ENCODE results near the gene MYL12B.

Gene MYL12B

DNA sequence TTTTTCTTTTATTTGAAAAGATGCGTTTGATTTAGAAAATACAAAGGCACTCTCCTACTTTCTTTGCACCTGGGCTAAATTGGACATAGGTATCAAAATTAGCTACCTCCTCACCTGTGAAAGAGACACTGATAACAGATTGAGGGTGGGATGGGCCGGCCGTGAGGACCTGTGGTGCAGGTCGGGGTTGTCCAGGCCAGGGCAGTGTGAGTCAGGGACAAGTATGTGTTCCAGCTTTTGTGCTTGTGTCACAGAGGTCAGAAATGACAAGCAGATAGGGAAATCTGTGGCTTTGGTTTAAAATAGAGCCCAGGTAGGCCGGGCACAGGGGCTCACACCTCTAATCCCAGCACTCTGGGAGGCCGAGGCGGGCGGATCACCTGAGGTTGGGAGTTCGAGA is 22.6 kb downstream of the MYL12B start:
- Histone ChIP-seq H3K4me3 (no peak overlapping the region), H3K9me3 (ENCODE audit: low read depth, low read length) (no peaks in the 10 kb centered on the region), H3K36me3 (ENCODE audit: insufficient read depth, low read length) (no peaks in the 10 kb centered on the region), H3K27ac (no peak overlapping the region), H3K9ac (ENCODE audit: insufficient read length) (no peak overlapping the region)
- TF ChIP-seq EZH2 (IDR thresholded peaks at IDR 0.05) (no peak), FOXP2 (optimal IDR thresholded peaks at IDR 0.05; ENCODE audit: control extremely low read depth, extremely low read length, insufficient read depth) (no peak), POLR2AphosphoS5 (IDR thresholded peaks at IDR 0.05; ENCODE audit: borderline replicate concordance, low read depth, low read length) (no peak)
- DNase-seq (ENCODE audit: low read depth, low spot score): no peak

DNA sequence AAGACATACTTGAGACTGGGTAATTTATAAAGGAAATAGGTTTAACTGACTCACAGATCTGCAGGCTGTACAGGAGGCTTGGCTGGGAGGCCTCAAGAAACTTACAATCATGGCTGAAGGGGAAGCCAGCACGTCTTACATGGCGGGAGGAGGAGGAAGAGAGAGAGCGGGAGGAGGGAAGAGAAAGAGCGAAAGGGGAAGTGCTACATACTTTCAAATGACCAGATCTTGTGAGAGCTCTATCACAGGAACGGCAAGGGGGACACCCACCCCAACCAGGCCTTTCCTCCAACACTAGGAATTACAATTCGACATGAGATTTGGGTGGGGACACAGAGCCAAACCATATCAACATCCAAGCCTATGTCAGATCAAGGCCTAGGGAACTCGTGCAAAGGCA is 24.2 kb downstream of the MYL12B start:
- H3K27ac ChIP-seq: no peak overlapping the region
- TF ChIP-seq POLR2AphosphoS5 (IDR thresholded peaks at IDR 0.05; ENCODE audit: borderline replicate concordance, low read depth, low read length) (no peak), FOXP2 (optimal IDR thresholded peaks at IDR 0.05; ENCODE audit: control extremely low read depth, extremely low read length, insufficient read depth) (no peak), EZH2 (IDR thresholded peaks at IDR 0.05) (no peak)
- H3K9me3 ChIP-seq (ENCODE audit: low read depth, low read length): no peaks in the 10 kb centered on the region
- H3K9ac ChIP-seq (ENCODE audit: insufficient read length): no peak overlapping the region
- H3K36me3 ChIP-seq (ENCODE audit: insufficient read depth, low read length): no peaks in the 10 kb centered on the region
- no peak for DNase-seq (ENCODE audit: low read depth, low spot score)
- no peak overlapping the region for H3K4me3 ChIP-seq

- H3K4me3 ChIP-seq: no peak overlapping the region
- no peaks in the 10 kb centered on the region for H3K36me3 ChIP-seq (ENCODE audit: insufficient read depth, low read length)
- no peaks in the 10 kb centered on the region for H3K9me3 ChIP-seq (ENCODE audit: low read depth, low read length)
- H3K9ac ChIP-seq (ENCODE audit: insufficient read length): no peak overlapping the region
- H3K27ac ChIP-seq: no peak overlapping the region
- no peak for DNase-seq (ENCODE audit: low read depth, low spot score)
- TF ChIP-seq FOXP2 (optimal IDR thresholded peaks at IDR 0.05; ENCODE audit: control extremely low read depth, extremely low read length, insufficient read depth) (no peak), POLR2AphosphoS5 (IDR thresholded peaks at IDR 0.05; ENCODE audit: borderline replicate concordance, low read depth, low read length) (no peak), EZH2 (IDR thresholded peaks at IDR 0.05) (no peak)
These were observed 31.4 kb downstream of the MYL12B start for GRCh38 chr18:3293196-3293951.

GRCh38 chr18:3294435-3295080 is 32.6 kb downstream of the MYL12B start:
- no peaks in the 10 kb centered on the region for H3K9me3 ChIP-seq (ENCODE audit: low read depth, low read length)
- no peak for TF ChIP-seq POLR2AphosphoS5 (IDR thresholded peaks at IDR 0.05; ENCODE audit: borderline replicate concordance, low read depth, low read length)
- no peak for TF ChIP-seq EZH2 (IDR thresholded peaks at IDR 0.05)
- no peak for TF ChIP-seq FOXP2 (optimal IDR thresholded peaks at IDR 0.05; ENCODE audit: control extremely low read depth, extremely low read length, insufficient read depth)
- no peak overlapping the region for H3K27ac ChIP-seq
- H3K4me3 ChIP-seq: no peak overlapping the region
- no peak for DNase-seq (ENCODE audit: low read depth, low spot score)
- H3K36me3 ChIP-seq (ENCODE audit: insufficient read depth, low read length): no peaks in the 10 kb centered on the region
- no peak overlapping the region for H3K9ac ChIP-seq (ENCODE audit: insufficient read length)

DNA sequence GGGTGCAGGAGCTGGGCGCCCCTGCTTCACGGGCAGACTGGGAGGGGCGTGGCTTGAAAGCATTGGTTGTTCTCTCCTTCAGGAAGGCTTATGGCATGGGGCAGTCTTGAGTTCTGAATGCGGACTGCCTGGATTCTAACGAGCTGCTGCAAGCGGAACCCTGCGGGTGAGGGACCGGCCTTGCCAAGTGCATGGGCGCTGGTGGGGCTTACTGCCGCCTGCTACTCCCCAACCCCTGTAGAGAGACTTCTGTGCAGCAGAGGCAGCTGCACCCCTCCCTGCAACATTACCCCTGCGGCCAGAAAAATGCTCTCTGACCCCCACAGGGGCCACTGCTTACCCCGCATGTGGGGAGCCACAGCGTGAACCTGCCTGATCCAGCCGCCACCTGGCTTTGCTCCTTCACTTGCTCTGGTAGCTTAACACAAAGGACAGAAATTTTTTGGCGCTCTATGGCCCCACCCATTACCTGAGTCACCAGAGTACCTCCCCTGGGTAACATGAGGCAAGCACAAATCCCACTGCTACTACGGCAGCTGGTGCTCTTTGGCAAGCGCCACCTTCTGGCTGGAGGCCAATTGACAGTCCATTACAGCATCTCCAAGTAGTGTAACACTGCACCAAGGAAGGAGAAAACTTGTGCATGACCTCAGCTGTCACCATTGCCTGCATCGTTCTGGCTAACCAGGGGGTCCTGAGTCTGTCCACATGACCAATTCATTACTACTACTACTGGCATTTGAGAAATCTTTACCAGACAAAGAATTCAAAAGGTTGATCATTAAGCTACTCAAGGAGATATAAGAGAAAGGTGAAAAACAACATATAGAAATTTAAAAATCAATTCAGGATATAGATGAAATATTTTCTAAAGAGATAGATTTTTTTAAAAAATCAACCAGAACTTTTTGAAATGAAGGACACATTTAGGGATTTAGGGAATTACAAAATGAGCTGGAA is 35.4 kb downstream of the MYL12B start:
- Histone ChIP-seq H3K9me3 (ENCODE audit: low read depth, low read length) (no peaks in the 10 kb centered on the region), H3K27ac (no peak overlapping the region), H3K9ac (ENCODE audit: insufficient read length) (no peak overlapping the region), H3K36me3 (ENCODE audit: insufficient read depth, low read length) (no peaks in the 10 kb centered on the region), H3K4me3 (no peak overlapping the region)
- DNase-seq (ENCODE audit: low read depth, low spot score): no peak
- TF ChIP-seq FOXP2 (optimal IDR thresholded peaks at IDR 0.05; ENCODE audit: control extremely low read depth, extremely low read length, insufficient read depth) (no peak), POLR2AphosphoS5 (IDR thresholded peaks at IDR 0.05; ENCODE audit: borderline replicate concordance, low read depth, low read length) (peak; percentile 32; the same call in 1 of the 2 replicates)

GRCh38 chr18:3304832-3305231 is 42.9 kb downstream of the MYL12B start:
- Histone ChIP-seq H3K36me3 (ENCODE audit: insufficient read depth, low read length) (no peaks in the 10 kb centered on the region), H3K9me3 (ENCODE audit: low read depth, low read length) (no peaks in the 10 kb centered on the region), H3K4me3 (no peak overlapping the region), H3K27ac (no peak overlapping the region), H3K9ac (ENCODE audit: insufficient read length) (no peak overlapping the region)
- TF ChIP-seq EZH2 (IDR thresholded peaks at IDR 0.05) (no peak), FOXP2 (optimal IDR thresholded peaks at IDR 0.05; ENCODE audit: control extremely low read depth, extremely low read length, insufficient read depth) (no peak), POLR2AphosphoS5 (IDR thresholded peaks at IDR 0.05; ENCODE audit: borderline replicate concordance, low read depth, low read length) (no peak)
- no peak for DNase-seq (ENCODE audit: low read depth, low spot score)

GRCh38 chr18:3305354-3305762 is 43.4 kb downstream of the MYL12B start:
- Histone ChIP-seq H3K9ac (ENCODE audit: insufficient read length) (no peak overlapping the region), H3K27ac (no peak overlapping the region), H3K36me3 (ENCODE audit: insufficient read depth, low read length) (no peaks in the 10 kb centered on the region), H3K9me3 (ENCODE audit: low read depth, low read length) (no peaks in the 10 kb centered on the region), H3K4me3 (no peak overlapping the region)
- DNase-seq (ENCODE audit: low read depth, low spot score): no peak
- TF ChIP-seq EZH2 (IDR thresholded peaks at IDR 0.05): no peak

DNA sequence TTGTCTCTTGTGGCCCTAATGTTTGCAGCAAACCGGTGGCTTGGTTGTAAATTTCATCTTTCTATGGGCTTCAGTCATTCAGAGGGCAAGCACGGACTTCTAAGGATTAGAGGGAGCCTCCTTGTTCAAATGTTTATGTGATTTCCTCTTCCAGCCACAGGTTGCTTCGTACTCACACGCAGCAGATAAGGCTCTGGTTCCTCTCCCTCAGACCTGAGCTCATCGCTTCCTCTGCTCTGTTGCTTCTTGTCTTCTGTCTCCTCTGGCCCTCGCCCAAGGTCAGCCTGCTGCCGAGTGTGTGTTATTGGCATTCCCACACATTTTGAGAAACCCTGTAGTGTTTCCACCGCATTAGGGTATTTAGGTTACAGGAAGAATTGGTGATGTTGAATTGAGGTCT is 44.0 kb downstream of the MYL12B start:
- DNase-seq (ENCODE audit: low read depth, low spot score): no peak
- no peak overlapping the region for H3K27ac ChIP-seq
- no peak overlapping the region for H3K9ac ChIP-seq (ENCODE audit: insufficient read length)
- no peaks in the 10 kb centered on the region for H3K9me3 ChIP-seq (ENCODE audit: low read depth, low read length)
- no peaks in the 10 kb centered on the region for H3K36me3 ChIP-seq (ENCODE audit: insufficient read depth, low read length)
- TF ChIP-seq FOXP2 (optimal IDR thresholded peaks at IDR 0.05; ENCODE audit: control extremely low read depth, extremely low read length, insufficient read depth) (no peak), EZH2 (IDR thresholded peaks at IDR 0.05) (no peak), POLR2AphosphoS5 (IDR thresholded peaks at IDR 0.05; ENCODE audit: borderline replicate concordance, low read depth, low read length) (no peak)
- H3K4me3 ChIP-seq: no peak overlapping the region
